ENCODE measurements around the gene LRP1. TPM values are rescaled to one million over a fixed set of nuclear protein-coding genes. Genes with fewer than 3 reads are reported as not detected.
"Not testable (repeated sequence)": the region's sequence is repeated elsewhere in the genome, so short reads cannot be mapped to it uniquely, and the experiment has no call there.

Gene LRP1
- total RNA-seq, 3 donors from 2014 or later (not counting 1 experiment from before 2014, with no cell fraction given) = 6.7 to 13.1 (median 9.5) TPM

DNA sequence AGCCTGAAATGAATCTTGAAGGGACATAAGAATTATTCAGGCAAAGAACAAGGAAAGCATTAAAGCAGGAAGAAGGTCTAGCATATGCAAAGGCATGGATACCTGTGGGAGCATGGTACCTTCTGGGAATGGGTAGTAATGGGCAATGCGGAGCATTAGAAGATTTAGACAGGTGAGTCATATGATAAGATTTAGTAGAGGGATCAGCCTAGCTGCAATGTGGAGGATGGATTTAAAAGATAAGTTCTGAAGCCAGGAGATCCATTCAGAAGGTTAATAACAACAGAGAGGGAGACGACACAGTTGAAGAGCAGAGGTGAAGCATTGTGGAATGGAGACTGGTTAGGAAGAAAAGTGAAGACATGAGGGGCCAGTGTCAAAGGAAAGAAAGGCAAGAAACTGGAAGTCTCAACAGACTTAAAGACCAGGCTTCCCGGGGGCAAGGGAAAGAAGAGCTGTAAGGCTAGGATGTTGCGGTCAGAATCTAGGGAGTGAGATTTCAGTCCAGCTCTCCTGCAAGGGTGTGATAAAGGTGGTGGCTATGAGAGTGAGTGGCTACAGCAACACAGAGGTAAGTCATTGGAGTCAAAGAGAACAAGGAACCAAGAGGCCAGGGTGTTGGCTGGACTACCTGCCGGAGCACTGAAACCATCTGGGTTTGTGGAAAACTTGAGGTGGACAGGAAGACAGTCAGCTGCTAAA is 11.6 kb upstream of the LRP1 start:
- Histone ChIP-seq H3K9me3 (ENCODE audit: control insufficient read depth, insufficient read depth, low read length) (no peaks in the 10 kb centered on the region), H3K4me3 (ENCODE audit: low read length) (no peak overlapping the region), H3K36me3 (ENCODE audit: control insufficient read depth, insufficient read depth, low read length) (no peaks in the 10 kb centered on the region), H3K27me3 (ENCODE audit: control insufficient read depth, insufficient read depth, low read length) (no peaks in the 10 kb centered on the region), H3K27ac (ENCODE audit: low read length) (no peak overlapping the region), H3K4me1 (ENCODE audit: control insufficient read depth, insufficient read depth, low read length) (peaks cover 15% of the 10 kb centered on the region)
- Mint-ChIP-seq H3K36me3 (no peaks in the 10 kb centered on the region), H3K4me3 (no peak overlapping the region), H3K27ac (no peak overlapping the region), H3K9me3 (no peaks in the 10 kb centered on the region), H3K27me3 (ENCODE audit: low read depth in 2 of 2) (peaks cover 0 to 3% of the 10 kb centered on the region in 2 donors), H3K4me1 (peaks cover 12 to 13% of the 10 kb centered on the region in 2 donors)
- intact Hi-C loops (cut with micrococcal nuclease) = no loop called here
- ATAC-seq (no peak), DNase-seq (no peak)
- 91% methylated on average over 5 of the region's 5 CpGs for WGBS (ENCODE audit: insufficient coverage)
- TF ChIP-seq, protein P1, sequence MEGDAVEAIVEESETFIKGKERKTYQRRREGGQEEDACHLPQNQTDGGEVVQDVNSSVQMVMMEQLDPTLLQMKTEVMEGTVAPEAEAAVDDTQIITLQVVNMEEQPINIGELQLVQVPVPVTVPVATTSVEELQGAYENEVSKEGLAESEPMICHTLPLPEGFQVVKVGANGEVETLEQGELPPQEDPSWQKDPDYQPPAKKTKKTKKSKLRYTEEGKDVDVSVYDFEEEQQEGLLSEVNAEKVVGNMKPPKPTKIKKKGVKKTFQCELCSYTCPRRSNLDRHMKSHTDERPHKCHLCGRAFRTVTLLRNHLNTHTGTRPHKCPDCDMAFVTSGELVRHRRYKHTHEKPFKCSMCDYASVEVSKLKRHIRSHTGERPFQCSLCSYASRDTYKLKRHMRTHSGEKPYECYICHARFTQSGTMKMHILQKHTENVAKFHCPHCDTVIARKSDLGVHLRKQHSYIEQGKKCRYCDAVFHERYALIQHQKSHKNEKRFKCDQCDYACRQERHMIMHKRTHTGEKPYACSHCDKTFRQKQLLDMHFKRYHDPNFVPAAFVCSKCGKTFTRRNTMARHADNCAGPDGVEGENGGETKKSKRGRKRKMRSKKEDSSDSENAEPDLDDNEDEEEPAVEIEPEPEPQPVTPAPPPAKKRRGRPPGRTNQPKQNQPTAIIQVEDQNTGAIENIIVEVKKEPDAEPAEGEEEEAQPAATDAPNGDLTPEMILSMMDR (IDR thresholded peaks at IDR 0.05) = no peak

DNA sequence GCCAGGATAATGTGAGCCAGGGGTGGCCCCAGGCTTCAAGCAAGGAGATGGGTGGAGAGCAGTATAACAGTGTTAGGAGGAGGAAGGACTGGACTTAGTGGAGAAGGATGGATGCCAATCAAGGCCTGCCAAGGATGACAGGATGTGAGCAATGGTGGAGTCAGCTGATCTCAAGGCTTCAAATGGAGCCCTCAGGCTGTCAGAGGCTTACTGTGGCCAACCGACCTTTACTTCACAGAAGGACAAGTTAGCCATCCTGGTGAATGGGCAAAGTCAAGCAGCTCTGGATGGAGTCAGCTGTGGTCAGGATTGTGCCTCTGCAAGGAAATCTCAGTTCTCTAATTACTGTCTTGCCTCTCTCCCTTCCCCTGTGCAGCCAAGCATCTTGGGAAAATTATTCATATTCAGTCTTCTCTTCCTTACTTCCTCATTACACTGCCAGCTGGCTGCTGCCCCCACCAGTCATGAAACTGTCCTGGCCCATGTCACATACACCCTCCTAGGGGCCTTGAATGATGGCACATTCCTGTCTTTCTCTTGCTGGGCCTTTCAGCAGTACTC is 9.5 kb upstream of the LRP1 start:
- H3K27me3 Mint-ChIP-seq (ENCODE audit: low read depth in 2 of 2) = peaks cover 0 to 3% of the 10 kb centered on the region in 2 donors
- ATAC-seq (peak in 1 of 3 donors; percentile 32), DNase-seq (no peak)
- no peaks in the 10 kb centered on the region for H3K36me3 Mint-ChIP-seq
- H3K4me3 Mint-ChIP-seq = no peak overlapping the region
- no peaks in the 10 kb centered on the region for H3K4me1 Mint-ChIP-seq
- WGBS (ENCODE audit: insufficient coverage) = 81% methylated on average over 1 of the region's 1 CpG
- H3K4me3 ChIP-seq (ENCODE audit: low read length) = no peak overlapping the region
- no peak overlapping the region for H3K27ac Mint-ChIP-seq
- H3K36me3 ChIP-seq (ENCODE audit: control insufficient read depth, insufficient read depth, low read length) = no peaks in the 10 kb centered on the region
- intact Hi-C loops (cut with micrococcal nuclease) = no loop called here
- peaks cover 6% of the 10 kb centered on the region for H3K4me1 ChIP-seq (ENCODE audit: control insufficient read depth, insufficient read depth, low read length)
- no peaks in the 10 kb centered on the region for H3K27me3 ChIP-seq (ENCODE audit: control insufficient read depth, insufficient read depth, low read length)
- no peak overlapping the region for H3K27ac ChIP-seq (ENCODE audit: low read length)
- H3K9me3 Mint-ChIP-seq = no peaks in the 10 kb centered on the region
- no peaks in the 10 kb centered on the region for H3K9me3 ChIP-seq (ENCODE audit: control insufficient read depth, insufficient read depth, low read length)
- TF ChIP-seq, protein P1 (IDR thresholded peaks at IDR 0.05) = no peak

DNA sequence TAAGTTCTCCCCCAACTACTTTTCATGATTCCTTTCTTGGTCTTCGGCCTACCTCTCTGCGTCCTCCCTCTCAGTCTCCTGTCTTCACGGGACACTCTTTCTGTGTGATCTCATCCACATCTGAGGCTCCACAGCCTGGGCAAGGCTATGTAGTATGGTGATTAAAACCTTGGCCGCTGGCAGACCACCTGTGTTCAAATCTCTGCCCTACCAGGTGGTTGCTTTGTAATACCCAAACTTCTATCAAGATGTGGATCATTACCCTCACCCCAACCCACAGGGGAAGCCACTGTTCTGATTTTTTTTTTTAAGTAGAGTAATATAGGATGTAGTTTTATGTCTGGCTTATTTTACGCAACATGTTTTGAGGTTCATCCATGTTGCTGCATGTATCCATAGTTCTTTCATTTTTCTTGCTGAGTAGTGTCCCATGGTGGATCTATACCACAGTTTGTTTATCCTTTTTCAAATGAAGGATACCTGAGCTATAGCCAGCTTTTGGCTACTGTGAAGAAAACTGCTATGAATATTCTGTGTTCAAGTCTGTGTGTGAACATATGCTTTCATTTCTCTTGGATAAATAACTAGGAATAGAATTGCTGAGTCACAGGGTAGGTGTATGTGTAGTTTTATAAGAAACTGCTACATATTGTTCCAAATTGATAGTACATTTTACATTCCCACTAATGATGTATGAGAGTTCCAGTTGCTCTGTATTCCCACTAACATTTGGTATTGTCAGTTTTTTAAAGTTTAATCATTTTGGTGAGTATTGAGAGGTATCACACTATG is 8.8 kb upstream of the LRP1 start:
- 100% methylated on average over 3 of the region's 5 CpGs for WGBS (ENCODE audit: insufficient coverage)
- peaks cover 6 to 7% of the 10 kb centered on the region in 2 donors for H3K27me3 Mint-ChIP-seq (ENCODE audit: low read depth in 2 of 2)
- no peak for ATAC-seq
- H3K36me3 Mint-ChIP-seq = no peaks in the 10 kb centered on the region
- Histone ChIP-seq H3K27me3 (ENCODE audit: control insufficient read depth, insufficient read depth, low read length) (no peaks in the 10 kb centered on the region), H3K9me3 (ENCODE audit: control insufficient read depth, insufficient read depth, low read length) (no peaks in the 10 kb centered on the region), H3K36me3 (ENCODE audit: control insufficient read depth, insufficient read depth, low read length) (no peaks in the 10 kb centered on the region), H3K27ac (ENCODE audit: low read length) (no peak overlapping the region), H3K4me3 (ENCODE audit: low read length) (no peak overlapping the region), H3K4me1 (ENCODE audit: control insufficient read depth, insufficient read depth, low read length) (peaks cover 6% of the 10 kb centered on the region)
- TF ChIP-seq, protein P1 (IDR thresholded peaks at IDR 0.05) = no peak
- DNase-seq = no peak
- no peaks in the 10 kb centered on the region for H3K9me3 Mint-ChIP-seq
- no peak overlapping the region for H3K4me3 Mint-ChIP-seq
- H3K27ac Mint-ChIP-seq = no peak overlapping the region
- H3K4me1 Mint-ChIP-seq = peaks cover 4 to 6% of the 10 kb centered on the region in 2 donors
- intact Hi-C loops (cut with micrococcal nuclease) = no loop called here

DNA sequence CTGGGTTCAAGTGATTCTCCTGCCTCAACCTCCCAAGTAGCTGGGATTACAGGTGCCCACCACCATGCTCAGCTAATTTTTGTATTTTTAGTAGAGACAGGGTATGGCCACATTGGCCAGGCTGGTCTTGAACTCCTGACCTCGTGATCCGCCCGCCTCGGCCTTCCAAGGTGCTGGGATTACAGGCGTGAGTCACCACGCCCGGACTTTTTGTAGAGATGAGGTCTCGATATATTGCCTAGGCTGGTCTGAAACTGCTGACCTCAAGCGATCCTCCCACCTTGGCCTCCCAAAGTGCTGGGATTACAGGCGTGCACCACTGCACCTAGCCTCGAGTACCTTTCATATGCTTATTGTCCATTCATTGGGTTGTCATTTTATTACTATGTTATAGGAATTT is 7.6 kb upstream of the LRP1 start:
- ATAC-seq; H3K27me3 ChIP-seq (ENCODE audit: control insufficient read depth, insufficient read depth, low read length); H3K9me3 ChIP-seq (ENCODE audit: control insufficient read depth, insufficient read depth, low read length); H3K4me1 ChIP-seq (ENCODE audit: control insufficient read depth, insufficient read depth, low read length); H3K4me1 Mint-ChIP-seq; H3K4me3 ChIP-seq (ENCODE audit: low read length); H3K27ac Mint-ChIP-seq; H3K27ac ChIP-seq (ENCODE audit: low read length); H3K9me3 Mint-ChIP-seq; H3K27me3 Mint-ChIP-seq (ENCODE audit: low read depth in 2 of 2); DNase-seq; intact Hi-C loops (cut with micrococcal nuclease); H3K4me3 Mint-ChIP-seq; H3K36me3 ChIP-seq (ENCODE audit: control insufficient read depth, insufficient read depth, low read length); H3K36me3 Mint-ChIP-seq: not testable (repeated sequence)
- 95% methylated on average over 10 of the region's 11 CpGs for WGBS (ENCODE audit: insufficient coverage)
